Measurements from ENCODE around the gene OR6B3.
A peak's percentile ranks its signal among the peaks of the same experiment; 100 is the strongest.

Gene OR6B3

GRCh38 chr2:240043279-240043989 is 9.9 kb downstream of the OR6B3 start:
- no peak for DNase-seq

DNA sequence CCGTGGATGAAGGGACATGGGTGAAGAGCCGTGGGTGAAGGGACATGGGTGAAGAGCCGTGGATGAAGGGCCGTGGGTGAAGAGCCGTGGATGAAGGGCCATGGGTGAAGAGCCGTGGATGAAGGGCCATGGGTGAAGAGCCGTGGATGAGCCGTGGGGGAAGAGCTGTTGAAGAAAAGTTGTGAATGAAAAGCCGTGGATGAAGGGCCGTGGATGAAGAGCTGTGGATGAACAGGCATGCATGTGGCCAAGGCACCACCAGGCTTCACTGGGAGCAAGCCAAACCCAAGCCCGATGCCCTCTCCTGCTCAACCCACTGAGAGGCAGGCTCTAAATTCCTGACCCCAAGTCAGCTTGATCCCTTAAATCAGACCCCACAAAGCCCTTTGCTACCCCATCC is 10.6 kb downstream of the OR6B3 start:
- no peak for DNase-seq

DNA sequence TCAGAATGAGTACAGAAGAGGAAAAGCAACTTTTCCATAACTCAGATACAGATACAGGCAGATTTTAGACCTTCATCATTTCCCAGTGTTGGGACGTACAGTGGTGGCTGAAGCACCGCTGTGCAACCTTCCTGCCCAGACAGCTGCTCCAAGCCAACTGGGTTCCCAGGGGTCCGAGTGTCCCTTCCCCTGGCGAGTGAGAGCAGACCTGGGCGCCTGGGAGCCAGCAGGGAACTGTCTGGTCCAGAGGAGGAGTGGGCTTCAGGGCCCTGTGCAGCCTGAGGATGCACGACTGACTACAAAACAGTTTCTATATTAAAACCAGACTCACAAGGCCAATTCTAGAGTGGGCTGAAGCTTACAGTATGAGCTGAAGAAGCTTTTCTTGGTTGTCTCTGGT is 12.0 kb downstream of the OR6B3 start:
- no peak for DNase-seq

DNA sequence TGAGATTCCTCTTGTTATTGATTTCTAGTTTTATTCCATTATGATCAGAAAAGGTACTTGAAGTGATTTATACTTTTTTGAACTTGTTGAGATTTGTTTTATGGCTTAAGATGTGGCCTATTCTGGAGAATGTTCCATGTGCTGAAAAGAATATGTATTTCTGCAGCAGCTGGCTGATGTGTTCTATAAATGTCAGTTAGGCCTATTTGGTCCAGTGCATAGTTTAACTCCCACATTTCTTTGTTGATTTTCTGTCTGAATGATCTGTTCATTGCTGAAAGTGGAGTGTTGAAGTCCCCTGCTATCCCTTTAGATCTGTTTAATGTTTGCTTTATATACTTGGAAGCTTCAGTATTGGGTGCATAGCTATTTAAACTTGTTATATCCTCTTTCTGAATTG is 16.0 kb downstream of the OR6B3 start:
- no peak for DNase-seq

GRCh38 chr2:240033330-240033678 is 20.0 kb downstream of the OR6B3 start:
- no peak for DNase-seq

- no peak for DNase-seq
Measured at GRCh38 chr2:240032406-240033329, 20.7 kb downstream of the OR6B3 start.

- no peak for DNase-seq
Measured at GRCh38 chr2:240030379-240031094, 22.8 kb downstream of the OR6B3 start, which contains the start of gene OR6B2. TSS of gene OR6B2 (minus strand) at chr2:240030429. CDS start at chr2:240030429, 0 bp downstream.

DNA sequence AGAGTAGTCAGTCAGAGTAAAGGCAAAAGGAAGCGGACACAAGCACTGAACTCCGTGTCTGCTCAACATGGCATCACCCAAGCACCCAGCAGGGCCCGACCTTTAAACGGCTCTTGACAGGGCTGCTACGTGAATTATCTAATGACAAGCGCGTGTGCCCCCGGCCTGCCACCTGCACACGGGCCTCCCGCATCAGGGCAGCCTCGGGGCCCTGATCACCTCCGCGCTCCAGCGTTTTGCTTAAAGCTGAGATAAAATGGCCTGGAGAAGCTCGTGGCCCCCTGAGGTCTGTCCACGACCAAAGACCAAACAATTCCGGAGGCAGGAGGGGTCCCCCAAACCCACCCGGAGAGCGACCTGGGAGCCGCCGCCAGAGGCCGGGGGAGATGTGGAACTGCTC is 28.6 kb downstream of the OR6B3 start:
- peak; percentile 67 for DNase-seq

DNA sequence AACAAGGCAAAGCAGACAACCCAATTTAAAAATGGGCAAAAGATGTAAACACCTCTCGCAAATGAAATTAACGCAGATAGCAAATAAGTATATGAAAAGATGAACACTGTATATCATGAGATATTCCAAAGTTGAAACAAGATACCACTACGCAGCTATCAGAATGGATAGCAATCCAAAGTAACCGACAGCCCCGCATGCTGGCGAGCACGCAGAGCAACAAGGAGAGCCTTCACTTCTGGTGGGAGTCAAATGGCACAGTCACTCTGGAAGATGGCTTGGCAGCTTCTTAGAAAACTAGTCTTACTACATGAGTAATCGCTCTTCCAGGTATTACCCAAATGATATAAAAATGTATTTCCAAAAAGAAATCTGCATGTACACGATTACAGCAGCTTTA is 29.5 kb downstream of the OR6B3 start:
- DNase-seq, result peak; percentile 30

- DNase-seq, result peak; percentile 85
Measured at GRCh38 chr2:240021488-240022104, 31.7 kb downstream of the OR6B3 start.

- DNase-seq, result no peak
Measured at GRCh38 chr2:240018071-240018750, 35.1 kb downstream of the OR6B3 start.

- DNase-seq, result no peak
Measured at GRCh38 chr2:240014327-240014726, 39.0 kb downstream of the OR6B3 start.

- DNase-seq, result peak; percentile 44
Measured at GRCh38 chr2:240013343-240013742, 40.0 kb downstream of the OR6B3 start.

- DNase-seq, result no peak
Measured at GRCh38 chr2:240002983-240003382, 50.3 kb downstream of the OR6B3 start.

- no peak for DNase-seq
Measured at GRCh38 chr2:240000671-240001070, 52.6 kb downstream of the OR6B3 start.

GRCh38 chr2:239997686-239998409 is 55.5 kb downstream of the OR6B3 start:
- DNase-seq, result no peak
